Neuronal stem cell (in vitro differentiated cells): ENCODE data around the gene DOCK7.

Experiments
- DNase-seq: peaks from one replicate; pipeline ENCODE4 v3.0.0-alpha.2; 2013; ENCODE audit warnings: low spot score
- H2AFZ ChIP-seq: one replicate; pipeline ENCODE4 v1.6.1; 2013; ENCODE audit warnings: mild to moderate bottlenecking, low read length, inconsistent platforms
- H2AK5ac ChIP-seq: 2 replicates; pipeline ENCODE4 v1.6.1; 2013; ENCODE audit warnings: low read depth, mild to moderate bottlenecking, inconsistent platforms, low read length, moderate library complexity, mixed read lengths
- H2BK120ac ChIP-seq: 2 replicates; pipeline ENCODE4 v1.6.1; 2013; ENCODE audit warnings: low read depth, mild to moderate bottlenecking, inconsistent platforms, low read length, moderate library complexity, mixed read lengths
- H2BK12ac ChIP-seq: one replicate; pipeline ENCODE4 v1.6.1; 2013; ENCODE audit warnings: low read length, inconsistent platforms
- H2BK15ac ChIP-seq: 2 replicates; pipeline ENCODE4 v1.6.1; 2013; ENCODE audit warnings: mild to moderate bottlenecking, low read length, inconsistent platforms, mixed read lengths
- H2BK5ac ChIP-seq: one replicate; pipeline ENCODE4 v1.6.1; 2013; ENCODE audit warnings: inconsistent platforms, mild to moderate bottlenecking, low read length, moderate library complexity
- H3K14ac ChIP-seq: one replicate; pipeline ENCODE4 v1.6.1; 2013; ENCODE audit warnings: low read length, inconsistent platforms
- H3K18ac ChIP-seq: 2 replicates; pipeline ENCODE4 v1.6.1; 2013; ENCODE audit warnings: low read length, inconsistent platforms
- H3K23ac ChIP-seq: 2 replicates; pipeline ENCODE4 v1.6.1; 2013; ENCODE audit warnings: low read depth, mild to moderate bottlenecking, mixed read lengths, low read length, inconsistent platforms; ENCODE audit not compliant: poor library complexity
- H3K27ac ChIP-seq: replicated peaks from 3 replicates; pipeline ENCODE4 v1.5.1; 2013; ENCODE audit warnings: low read length, inconsistent platforms
- H3K27me3 ChIP-seq, 3 experiments: 2 replicates each; pipeline ENCODE4 v1.6.1; 2013; ENCODE audit warnings: low read length in 3 of 3, mild to moderate bottlenecking in 2 of 3, inconsistent platforms in 1 of 3, low read depth in 1 of 3, mixed read lengths in 1 of 3, moderate library complexity in 1 of 3; ENCODE audit not compliant: control insufficient read depth in 3 of 3, insufficient read depth in 3 of 3
- H3K36me3 ChIP-seq, 2 donors: replicated peaks in 1 of 2; 2 replicates each; pipeline ENCODE4 v1.6.1; 2013; ENCODE audit warnings: low read length in 2 of 2; ENCODE audit not compliant: control insufficient read depth in 2 of 2, insufficient read depth in 2 of 2
- H3K4ac ChIP-seq: 2 replicates; pipeline ENCODE4 v1.6.1; 2013; ENCODE audit warnings: inconsistent platforms, mild to moderate bottlenecking, low read length, moderate library complexity
- H3K4me1 ChIP-seq, 2 donors: 1 replicate in 1 of 2; 2 replicates in 1 of 2; pipeline ENCODE4 v1.6.1; 2013; ENCODE audit warnings: low read length in 2 of 2, low read depth in 1 of 2; ENCODE audit not compliant: control insufficient read depth in 2 of 2, insufficient read depth in 1 of 2
- H3K4me2 ChIP-seq: one replicate; pipeline ENCODE4 v1.6.1; 2013; ENCODE audit warnings: mild to moderate bottlenecking, low read length, inconsistent platforms; ENCODE audit not compliant: insufficient read depth, poor library complexity, severe bottlenecking
- H3K4me3 ChIP-seq, 2 donors: 2 replicates each; pipeline ENCODE4 v1.5.1; 2013; ENCODE audit warnings: low read length in 2 of 2, mild to moderate bottlenecking in 2 of 2, inconsistent platforms in 1 of 2, moderate library complexity in 1 of 2
- H3K79me1 ChIP-seq: one replicate; pipeline ENCODE4 v1.6.1; 2013; ENCODE audit warnings: low read depth, mild to moderate bottlenecking, inconsistent platforms, low read length, moderate library complexity
- H3K9ac ChIP-seq: one replicate; pipeline ENCODE4 v1.6.1; 2013; ENCODE audit warnings: mild to moderate bottlenecking, low read depth, low read length, inconsistent platforms; ENCODE audit not compliant: poor library complexity
- H3K9me3 ChIP-seq, 2 donors: replicated peaks in 1 of 2; 2 replicates each; pipeline versions ENCODE3 to v1.6.1; 2013; ENCODE audit warnings: low read length in 2 of 2, mild to moderate bottlenecking in 2 of 2, inconsistent platforms in 1 of 2, low read depth in 1 of 2, mixed read lengths in 1 of 2, moderate library complexity in 1 of 2; ENCODE audit not compliant: control insufficient read depth in 2 of 2, insufficient read depth in 1 of 2
- H4K8ac ChIP-seq: one replicate; pipeline ENCODE4 v1.6.1; 2013; ENCODE audit warnings: low read depth, mild to moderate bottlenecking, inconsistent platforms, low read length, moderate library complexity
- H4K91ac ChIP-seq: one replicate; pipeline ENCODE4 v1.6.1; 2013; ENCODE audit warnings: low read length, low read depth, mild to moderate bottlenecking, inconsistent platforms; ENCODE audit not compliant: poor library complexity
- WGBS, 2 donors: extraction: QIAGEN DNeasy Blood & Tissue Kit; methylation state at CpG; one replicate each; pipeline ENCODE4 v1.1.7; 2013; ENCODE audit warnings: missing lambda C conversion rate in 2 of 2, mixed read lengths in 1 of 2; ENCODE audit not compliant: insufficient read length in 2 of 2, insufficient replicate concordance in 1 of 2; ENCODE audit errors: extremely low coverage in 2 of 2; 5-methylcytosine and 5-hydroxymethylcytosine counted together

Gene DOCK7

DNA sequence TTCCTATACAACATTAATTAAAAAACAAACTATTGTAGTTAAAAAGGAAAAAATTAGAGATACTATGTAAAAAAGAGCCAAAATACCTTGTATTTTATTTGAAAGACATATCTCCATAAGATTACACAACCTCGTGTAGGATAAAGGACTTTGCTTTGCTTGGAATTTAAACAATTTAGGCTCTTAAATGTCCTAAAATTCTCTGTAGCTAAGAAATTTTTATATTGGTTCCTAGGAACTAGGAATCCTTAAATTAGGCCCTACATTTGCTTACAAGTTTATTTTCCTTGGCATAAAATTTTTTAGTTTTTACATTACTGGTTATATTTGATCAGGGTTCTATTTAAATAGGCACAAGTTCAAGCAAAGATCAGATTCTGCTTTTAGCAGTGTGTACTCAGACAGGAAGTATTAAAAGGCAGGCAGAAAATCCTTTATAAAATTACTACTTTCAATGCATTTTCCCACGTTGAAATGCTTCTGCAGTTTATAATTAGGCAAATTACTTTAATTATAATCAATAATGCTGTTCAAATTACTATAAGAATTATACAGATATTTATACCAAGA is 94.3 kb downstream of the DOCK7 start:
- peaks cover 0 to 41% of the 10 kb centered on the region in 2 donors for H3K36me3 ChIP-seq
- no peaks in the 10 kb centered on the region for H3K4me1 ChIP-seq
- no peak for DNase-seq
- no peaks in the 10 kb centered on the region for H3K79me1 ChIP-seq
- no peak overlapping the region for H3K18ac ChIP-seq
- no peak overlapping the region for H3K4ac ChIP-seq
- H2AFZ ChIP-seq, result no peak overlapping the region
- no peak overlapping the region for H3K23ac ChIP-seq
- H3K27ac ChIP-seq, result no peak overlapping the region
- H2BK15ac ChIP-seq, result no peak overlapping the region
- H3K4me3 ChIP-seq, result no peak overlapping the region
- no peak overlapping the region for H2BK120ac ChIP-seq
- no peak overlapping the region for H3K9ac ChIP-seq
- WGBS, 2 donors, result no CpG with 5 or more reads among the region's 2 CpGs
- no peaks in the 10 kb centered on the region for H3K9me3 ChIP-seq
- no peak overlapping the region for H4K91ac ChIP-seq
- no peaks in the 10 kb centered on the region for H3K27me3 ChIP-seq
- H3K4me2 ChIP-seq, result no peak overlapping the region
- no peak overlapping the region for H3K14ac ChIP-seq
- no peak overlapping the region for H2BK5ac ChIP-seq
- no peak overlapping the region for H2AK5ac ChIP-seq
- no peak overlapping the region for H4K8ac ChIP-seq
- H2BK12ac ChIP-seq, result no peak overlapping the region

DNA sequence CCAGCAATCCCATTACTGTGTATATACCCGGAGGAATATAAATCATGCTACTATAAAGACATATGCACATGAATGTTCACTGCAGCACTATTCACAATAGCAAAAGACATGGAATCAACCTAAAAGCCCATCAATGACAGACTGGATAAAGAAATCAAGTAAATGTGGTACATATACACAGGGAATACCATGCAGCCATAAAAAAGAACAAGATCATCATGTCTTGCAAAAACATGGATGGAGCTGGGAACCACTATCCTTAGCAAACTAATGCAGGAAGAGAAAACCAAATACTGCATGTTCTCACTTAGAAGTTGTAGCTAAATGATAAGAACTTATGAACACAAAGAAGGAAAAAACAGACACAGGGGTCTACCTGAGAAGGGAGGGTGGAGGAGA is 97.2 kb downstream of the DOCK7 start:
- Histone ChIP-seq H2BK15ac (no peak overlapping the region), H3K27me3 (no peaks in the 10 kb centered on the region), H3K9ac (no peak overlapping the region), H2AFZ (no peak overlapping the region), H3K14ac (no peak overlapping the region), H3K4me3 (no peak overlapping the region), H3K27ac (no peak overlapping the region), H2AK5ac (no peak overlapping the region), H3K4me1 (no peaks in the 10 kb centered on the region), H3K79me1 (no peaks in the 10 kb centered on the region), H4K91ac (no peak overlapping the region), H2BK5ac (no peak overlapping the region), H3K9me3 (no peaks in the 10 kb centered on the region), H3K36me3 (peaks cover 0 to 42% of the 10 kb centered on the region in 2 donors), H3K4ac (no peak overlapping the region), H2BK12ac (no peak overlapping the region), H2BK120ac (no peak overlapping the region), H4K8ac (no peak overlapping the region), H3K23ac (no peak overlapping the region), H3K18ac (no peak overlapping the region), H3K4me2 (no peak overlapping the region)
- no CpG with 5 or more reads among the region's 1 CpG for WGBS, 2 donors
- no peak for DNase-seq

DNA sequence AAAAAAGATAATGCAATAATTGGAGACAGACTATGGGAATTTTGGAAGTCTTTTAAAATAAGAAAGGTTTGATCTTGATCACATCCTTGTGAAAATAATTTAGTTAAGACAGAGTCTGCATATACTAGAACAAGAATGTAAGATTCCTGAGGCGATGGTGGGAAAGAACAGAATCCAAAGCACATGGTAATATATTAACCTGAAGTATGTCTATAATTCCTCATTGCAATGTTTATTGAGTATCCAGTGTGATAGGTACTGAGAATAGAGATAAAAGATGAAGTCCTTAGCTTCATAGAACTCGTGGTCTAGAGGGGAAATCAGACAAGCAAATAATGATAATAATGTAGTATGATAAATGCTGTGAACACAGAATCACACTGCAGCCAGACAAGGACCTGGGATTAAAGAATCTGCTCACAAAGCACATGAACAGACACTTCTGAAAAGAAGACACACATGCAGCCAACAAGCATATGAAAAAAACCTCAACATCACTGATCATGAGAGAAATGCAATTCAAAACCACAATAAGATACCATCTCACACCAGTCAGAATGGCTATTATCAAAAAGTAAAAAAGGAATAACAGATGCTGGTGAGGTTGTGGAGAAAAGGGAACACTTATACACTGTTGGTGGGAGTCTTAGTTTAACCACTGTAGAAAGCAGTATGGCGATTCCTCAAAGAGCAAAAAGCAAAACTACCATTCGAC is 97.8 kb downstream of the DOCK7 start:
- no peak overlapping the region for H3K9ac ChIP-seq
- no peak for DNase-seq

DNA sequence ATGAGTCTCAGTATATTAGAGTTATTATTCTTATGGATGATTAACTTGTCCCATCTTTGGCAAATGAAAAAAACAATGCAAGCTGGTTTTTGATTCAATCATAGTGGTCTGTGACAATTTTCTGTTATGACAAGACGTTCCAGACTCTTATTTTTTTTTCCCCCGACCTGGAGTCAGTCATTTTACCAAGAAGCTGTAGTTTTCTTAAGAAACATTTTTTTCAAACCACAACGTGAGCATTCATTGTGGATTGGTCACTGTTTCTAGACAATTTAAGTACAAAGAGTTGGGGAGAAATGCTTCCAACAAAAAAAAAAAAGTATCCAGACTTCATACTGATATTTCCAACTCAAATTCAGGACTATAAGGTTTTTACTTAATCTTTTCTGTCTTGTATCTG is 98.9 kb downstream of the DOCK7 start:
- H2BK5ac ChIP-seq, result no peak overlapping the region
- no peaks in the 10 kb centered on the region for H3K79me1 ChIP-seq
- H3K4me2 ChIP-seq, result no peak overlapping the region

More for the DNA sequence above, 97.8 kb downstream of the DOCK7 start:
- no CpG with 5 or more reads among the region's 4 CpGs for WGBS, 2 donors
- Histone ChIP-seq H3K14ac (no peak overlapping the region), H3K4me1 (no peaks in the 10 kb centered on the region), H2BK15ac (no peak overlapping the region), H3K79me1 (no peaks in the 10 kb centered on the region), H4K8ac (no peak overlapping the region), H3K4me3 (no peak overlapping the region), H3K27me3 (no peaks in the 10 kb centered on the region), H3K23ac (no peak overlapping the region), H3K4me2 (no peak overlapping the region), H3K9me3 (no peaks in the 10 kb centered on the region), H2BK5ac (no peak overlapping the region), H3K4ac (no peak overlapping the region), H2BK12ac (no peak overlapping the region), H2BK120ac (no peak overlapping the region), H3K36me3 (peaks cover 0 to 46% of the 10 kb centered on the region in 2 donors), H3K27ac (no peak overlapping the region), H2AK5ac (no peak overlapping the region), H3K18ac (no peak overlapping the region), H4K91ac (no peak overlapping the region), H2AFZ (no peak overlapping the region)

More for the DNA sequence above, 98.9 kb downstream of the DOCK7 start:
- Histone ChIP-seq H2AFZ (no peak overlapping the region), H2BK15ac (no peak overlapping the region), H3K4ac (no peak overlapping the region), H3K9me3 (no peaks in the 10 kb centered on the region), H3K9ac (no peak overlapping the region), H2AK5ac (no peak overlapping the region), H3K23ac (no peak overlapping the region), H3K36me3 (peaks cover 0 to 57% of the 10 kb centered on the region in 2 donors), H4K91ac (no peak overlapping the region), H2BK120ac (no peak overlapping the region), H3K27me3 (no peaks in the 10 kb centered on the region), H3K14ac (no peak overlapping the region), H3K27ac (no peak overlapping the region), H4K8ac (no peak overlapping the region), H3K4me1 (no peaks in the 10 kb centered on the region), H3K18ac (no peak overlapping the region), H2BK12ac (no peak overlapping the region), H3K4me3 (no peak overlapping the region)
- WGBS, 2 donors, result no CpG with 5 or more reads among the region's 3 CpGs
- no peak for DNase-seq
